ENCODE measurements around the gene BGN.

BGN gene

GRCh38 chrX:153537526-153538295, 42.9 kb downstream of the BGN start:
- no peak for DNase-seq

- no peak for DNase-seq
Measured at GRCh38 chrX:153538424-153538823, 43.6 kb downstream of the BGN start.

GRCh38 chrX:153539171-153539978, 44.6 kb downstream of the BGN start:
- DNase-seq = peak in 1 of 2 experiments; percentile 60

GRCh38 chrX:153539979-153540358, 45.2 kb downstream of the BGN start:
- no peak for DNase-seq

GRCh38 chrX:153544727-153545126, 49.9 kb downstream of the BGN start:
- DNase-seq = no peak

- no peak for DNase-seq
Measured at GRCh38 chrX:153546386-153546785, 51.6 kb downstream of the BGN start.

- no peak for DNase-seq
Measured at GRCh38 chrX:153547195-153547594, 52.4 kb downstream of the BGN start.

GRCh38 chrX:153549231-153549630, 54.5 kb downstream of the BGN start:
- DNase-seq = no peak

GRCh38 chrX:153549807-153550206, 55.0 kb downstream of the BGN start:
- no peak for DNase-seq

GRCh38 chrX:153551135-153551534, 56.4 kb downstream of the BGN start:
- no peak for DNase-seq

GRCh38 chrX:153554519-153555167, 59.9 kb downstream of the BGN start:
- DNase-seq = peak; percentile 28 to 59

GRCh38 chrX:153556767-153557166, 62.0 kb downstream of the BGN start:
- DNase-seq = no peak

GRCh38 chrX:153557618-153558355, 63.0 kb downstream of the BGN start:
- DNase-seq = no peak
